Tibial nerve (tissue), 4 donors: Measurements from ENCODE around the gene B9D1.

Experiments
- EP300 ChIP-seq, 2 donors: sonication (generic); formaldehyde crosslinking; IDR thresholded peaks; one replicate each; pipeline ENCODE4 v1.6.1; 2017; ENCODE audit warnings: antibody characterized with exemption in 2 of 2, mild to moderate bottlenecking in 1 of 2
- TF ChIP-seq, protein P1 (sequence below), 5 experiments: fragments of 200-600 bp in 3 of 5; fragments of 450-650 bp in 2 of 5; sonication (generic) in 3 of 5; IDR thresholded peaks; one replicate each; pipeline ENCODE4 v1.5.1; 2016 to 2019; ENCODE audit warnings: antibody characterized with exemption in 5 of 5, mild to moderate bottlenecking in 3 of 5, moderate library complexity in 2 of 5

DNA sequence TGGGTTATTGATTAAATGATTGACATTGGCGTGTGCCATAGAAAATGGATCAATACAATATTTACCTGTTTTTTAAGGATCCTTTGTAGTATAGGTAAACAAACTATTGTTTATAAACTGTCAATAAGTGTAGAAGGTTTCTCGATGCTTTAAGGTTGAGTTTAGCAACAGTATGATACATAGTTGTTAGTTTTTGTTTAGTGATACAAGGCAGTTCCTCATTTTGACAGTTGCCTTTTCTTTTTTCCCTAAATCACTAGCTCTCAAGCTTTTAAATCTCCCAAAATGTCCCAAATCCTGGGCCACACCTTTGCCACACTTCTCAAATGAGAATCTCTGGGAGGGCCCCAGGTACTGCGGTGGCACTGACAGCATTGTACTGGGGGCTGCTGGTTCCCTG, 68.1 kb downstream of the B9D1 start:
- TF ChIP-seq, protein P1, sequence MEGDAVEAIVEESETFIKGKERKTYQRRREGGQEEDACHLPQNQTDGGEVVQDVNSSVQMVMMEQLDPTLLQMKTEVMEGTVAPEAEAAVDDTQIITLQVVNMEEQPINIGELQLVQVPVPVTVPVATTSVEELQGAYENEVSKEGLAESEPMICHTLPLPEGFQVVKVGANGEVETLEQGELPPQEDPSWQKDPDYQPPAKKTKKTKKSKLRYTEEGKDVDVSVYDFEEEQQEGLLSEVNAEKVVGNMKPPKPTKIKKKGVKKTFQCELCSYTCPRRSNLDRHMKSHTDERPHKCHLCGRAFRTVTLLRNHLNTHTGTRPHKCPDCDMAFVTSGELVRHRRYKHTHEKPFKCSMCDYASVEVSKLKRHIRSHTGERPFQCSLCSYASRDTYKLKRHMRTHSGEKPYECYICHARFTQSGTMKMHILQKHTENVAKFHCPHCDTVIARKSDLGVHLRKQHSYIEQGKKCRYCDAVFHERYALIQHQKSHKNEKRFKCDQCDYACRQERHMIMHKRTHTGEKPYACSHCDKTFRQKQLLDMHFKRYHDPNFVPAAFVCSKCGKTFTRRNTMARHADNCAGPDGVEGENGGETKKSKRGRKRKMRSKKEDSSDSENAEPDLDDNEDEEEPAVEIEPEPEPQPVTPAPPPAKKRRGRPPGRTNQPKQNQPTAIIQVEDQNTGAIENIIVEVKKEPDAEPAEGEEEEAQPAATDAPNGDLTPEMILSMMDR (IDR thresholded peaks at IDR 0.05): no peak
- no peak for TF ChIP-seq EP300 (IDR thresholded peaks at IDR 0.05)
